Tongue (tissue), 2 donors: ENCODE data around the gene HCN4. TPM values are rescaled to one million over a fixed set of nuclear protein-coding genes. Genes with fewer than 3 reads are reported as not detected.
"Not testable (repeated sequence)": the region's sequence is repeated elsewhere in the genome, so short reads cannot be mapped to it uniquely, and the experiment has no call there.

ENCODE experiments used
- DNase-seq: peaks from one replicate; pipeline ENCODE4 v3.0.0-alpha.2; 2015
- total RNA-seq: library from RNA; depleted of rRNA; stranded (reverse); fragments of >200 nt; gene quantifications from one replicate; pipeline ENCODE4 v1.2.3, GENCODE V29; 2014

The HCN4 gene
- total RNA-seq, 1 donor from 2014 or later: not detected

- DNase-seq: no peak
Observed at GRCh38 chr15:73324496-73325170, 44.1 kb downstream of the HCN4 start.

- DNase-seq: no peak
Observed at GRCh38 chr15:73323956-73324355, 44.8 kb downstream of the HCN4 start.

- DNase-seq: no peak
Observed at GRCh38 chr15:73323374-73323955, 45.3 kb downstream of the HCN4 start.

- DNase-seq: no peak
Observed at GRCh38 chr15:73322665-73323373, 45.9 kb downstream of the HCN4 start.

GRCh38 chr15:73321496-73322450 lies 47.0 kb downstream of the HCN4 start:
- DNase-seq: peak; percentile 59

- DNase-seq: no peak
Observed at GRCh38 chr15:73320619-73321180, 48.1 kb downstream of the HCN4 start.

- no peak for DNase-seq
Observed at GRCh38 chr15:73319460-73320245, 49.1 kb downstream of the HCN4 start.

- DNase-seq: peak; percentile 21
Observed at GRCh38 chr15:73318463-73319351, 50.1 kb downstream of the HCN4 start.

GRCh38 chr15:73317651-73318462 lies 50.9 kb downstream of the HCN4 start:
- DNase-seq: no peak

- DNase-seq: no peak
Observed at GRCh38 chr15:73313861-73314260, 54.9 kb downstream of the HCN4 start.

- no peak for DNase-seq
Observed at GRCh38 chr15:73308305-73308704, 60.5 kb downstream of the HCN4 start.

- DNase-seq: peak; percentile 68
Observed at GRCh38 chr15:73305331-73306211, 63.2 kb downstream of the HCN4 start.

GRCh38 chr15:73303636-73304035 lies 65.1 kb downstream of the HCN4 start:
- DNase-seq: no peak

- not testable (repeated sequence) for DNase-seq
Observed at GRCh38 chr15:73300286-73300685, 68.5 kb downstream of the HCN4 start.

- no peak for DNase-seq
Observed at GRCh38 chr15:73298522-73299245, 70.1 kb downstream of the HCN4 start.

- DNase-seq: no peak
Observed at GRCh38 chr15:73296609-73297353, 72.0 kb downstream of the HCN4 start.
